HCT116 (cell line): ENCODE measurements around the gene SMYD3. TPM values are rescaled to one million over a fixed set of nuclear protein-coding genes. Genes with fewer than 3 reads are reported as not detected.

Experiments
- ATAC-seq: fragments of 200-7000 bp; cut with Tn5 transposase; 2 replicates; pipeline ENCODE4 v1.9.1; 2020; ENCODE audit warnings: mild to moderate bottlenecking, moderate library complexity
- BruUV-seq: library from RNA; stranded (reverse); fragments of 400-500 nt; replicated peaks from 2 replicates; lab custom pipeline; 2021; lab: Mats Ljungman, UMichigan
- CTCF ChIA-PET: fragments of 300-600 bp; sonication (Branson Sonifier 250); formaldehyde crosslinking; loops from one replicate; lab custom pipeline; 2021; ENCODE audit warnings: antibody characterized with exemption; lab: Charles Lee
- POLR2A ChIA-PET: fragments of 300-600, 350-600 bp; sonication (Branson Sonifier 250); formaldehyde crosslinking; loops from one replicate; lab custom pipeline; 2021; ENCODE audit warnings: antibody characterized with exemption; lab: Charles Lee
- RAD21 ChIA-PET, 2 experiments: fragments of 300-600 bp; sonication (Branson Sonifier 250); formaldehyde crosslinking; loops; one replicate each; lab custom pipeline; 2023; ENCODE audit warnings: low total read pairs in 2 of 2; ENCODE audit not compliant: uncharacterized antibody in 2 of 2, unreplicated experiment in 2 of 2, low non-redundant PET in 1 of 2; lab: Charles Lee
- DNase-seq: peaks from one replicate; pipeline ENCODE4 v3.0.0-alpha.2; 2010; ENCODE audit warnings: low read depth, low spot score
- H2AFZ ChIP-seq: fragments of 200-600 bp; shearing (Covaris generic), sonication (generic); 2 replicates; pipeline ENCODE4 v1.6.1; 2017; ENCODE audit warnings: low read depth, mixed run types, mixed read lengths, antibody characterized with exemption, low read length; ENCODE audit not compliant: poor library complexity, severe bottlenecking
- H3K27ac ChIP-seq: 2 replicates; pipeline ENCODE4 v1.5.1; 2012; ENCODE audit warnings: low read depth, low read length
- H3K27me3 ChIP-seq: fragments of 200-600 bp; sonication (generic); 2 replicates; pipeline ENCODE4 v1.6.1; 2016; ENCODE audit warnings: mixed run types, low read length, mixed read lengths; ENCODE audit not compliant: insufficient read depth
- H3K36me3 ChIP-seq, 2 experiments: fragments of 200-500 bp in 1 of 2; fragments of 200-600 bp in 1 of 2; sonication (Bioruptor generic) in 1 of 2; sonication (generic) in 1 of 2; 2 replicates each; pipeline versions ENCODE4 v1.5.1 to v1.6.1; 2014 to 2016; ENCODE audit warnings: low read length in 2 of 2, inconsistent platforms in 1 of 2, mixed read lengths in 1 of 2, mixed run types in 1 of 2; ENCODE audit not compliant: insufficient read depth in 2 of 2, control insufficient read depth in 1 of 2
- H3K4me1 ChIP-seq, 2 experiments: fragments of 200-600 bp in 1 of 2; sonication (generic) in 1 of 2; 2 replicates each; pipeline versions ENCODE4 v1.5.1 to v1.6.1; 2012 to 2017; ENCODE audit warnings: low read length in 2 of 2, inconsistent platforms in 1 of 2, mild to moderate bottlenecking in 1 of 2, mixed read lengths in 1 of 2, mixed run types in 1 of 2, moderate library complexity in 1 of 2; ENCODE audit not compliant: insufficient read depth in 2 of 2, control insufficient read depth in 1 of 2
- H3K4me2 ChIP-seq: fragments of 200-600 bp; sonication (generic); 2 replicates; pipeline ENCODE4 v1.6.1; 2017; ENCODE audit warnings: mixed run types, low read length, mixed read lengths
- H3K4me3 ChIP-seq, 2 experiments: fragments of 200-600 bp in 1 of 2; sonication (generic) in 1 of 2; replicated peaks in 1 of 2; 2 replicates each; pipeline ENCODE4 v1.5.1; 2011 to 2016; ENCODE audit warnings: low read length in 2 of 2, control low read depth in 1 of 2, low read depth in 1 of 2, mild to moderate bottlenecking in 1 of 2, mixed read lengths in 1 of 2, mixed run types in 1 of 2
- H3K79me2 ChIP-seq: fragments of 200-600 bp; sonication (generic); 2 replicates; pipeline ENCODE4 v1.6.1; 2017; ENCODE audit warnings: mild to moderate bottlenecking, mixed run types, low read length, moderate library complexity, mixed read lengths; ENCODE audit not compliant: insufficient read depth
- H3K9ac ChIP-seq: fragments of 200-600 bp; sonication (generic); 2 replicates; pipeline ENCODE4 v1.6.1; 2016; ENCODE audit warnings: low read length, mixed read lengths
- H3K9me2 ChIP-seq: fragments of 200-600 bp; sonication (generic), shearing (Covaris generic); 2 replicates; pipeline ENCODE4 v1.6.1; 2017; ENCODE audit warnings: mixed run types, mild to moderate bottlenecking, moderate library complexity; ENCODE audit not compliant: insufficient read depth
- H3K9me3 ChIP-seq, 2 experiments: fragments of 200-500 bp in 1 of 2; fragments of 200-600 bp in 1 of 2; sonication (Bioruptor generic) in 1 of 2; sonication (generic) in 1 of 2; 2 replicates each; pipeline ENCODE4 v1.6.1; 2014 to 2017; ENCODE audit warnings: low read length in 2 of 2, mixed read lengths in 2 of 2, inconsistent platforms in 1 of 2, low read depth in 1 of 2, mild to moderate bottlenecking in 1 of 2, mixed run types in 1 of 2, moderate library complexity in 1 of 2; ENCODE audit not compliant: control insufficient read depth in 1 of 2, insufficient read depth in 1 of 2
- H4K20me1 ChIP-seq: fragments of 200-600 bp; sonication (generic), shearing (Covaris generic); 2 replicates; pipeline ENCODE4 v1.6.1; 2017; ENCODE audit warnings: mixed run types, mild to moderate bottlenecking, moderate library complexity; ENCODE audit not compliant: insufficient read depth
- CBX3 ChIP-seq: IDR thresholded peaks from 2 replicates; pipeline ENCODE4 v1.6.1; 2012; ENCODE audit warnings: low read depth
- CEBPB ChIP-seq: IDR thresholded peaks from 2 replicates; pipeline ENCODE4 v1.6.1; 2012; ENCODE audit warnings: low read depth
- EGR1 ChIP-seq: IDR thresholded peaks from 2 replicates; pipeline ENCODE4 v1.6.1; 2012; ENCODE audit warnings: low read depth
- ELF1 ChIP-seq: IDR thresholded peaks from 2 replicates; pipeline ENCODE4 v1.6.1; 2012; ENCODE audit warnings: low read depth, borderline replicate concordance
- EZH2 ChIP-seq: fragments of 200-600 bp; sonication (generic); IDR thresholded peaks from 2 replicates; pipeline ENCODE4 v1.6.1; 2017; ENCODE audit warnings: antibody characterized with exemption, mixed run types
- FOSL1 ChIP-seq: IDR thresholded peaks from 2 replicates; pipeline ENCODE4 v1.6.1; 2012; ENCODE audit warnings: low read depth
- JUND ChIP-seq: IDR thresholded peaks from 2 replicates; pipeline ENCODE4 v1.6.1; 2012
- POLR2A ChIP-seq: IDR thresholded peaks from 2 replicates; pipeline ENCODE4 v1.7.0; 2011; ENCODE audit warnings: borderline replicate concordance; ENCODE audit not compliant: insufficient read depth, insufficient read length; ENCODE audit errors: extremely low read depth
- POLR2AphosphoS5 ChIP-seq: IDR thresholded peaks from 2 replicates; pipeline ENCODE4 v1.6.1; 2011; ENCODE audit warnings: mild to moderate bottlenecking, low read depth, low read length, moderate library complexity
- SIN3A ChIP-seq: IDR thresholded peaks from 2 replicates; pipeline ENCODE4 v1.6.1; 2012; ENCODE audit warnings: low read depth
- SP1 ChIP-seq: IDR thresholded peaks from 2 replicates; pipeline ENCODE4 v1.6.1; 2012; ENCODE audit warnings: low read depth
- YY1 ChIP-seq: IDR thresholded peaks from 2 replicates; pipeline ENCODE4 v1.6.1; 2011; ENCODE audit warnings: low read length, low read depth, moderate library complexity, mild to moderate bottlenecking; ENCODE audit not compliant: insufficient replicate concordance; ENCODE audit errors: extremely low read depth
- ZFX ChIP-seq: fragments of 450-650 bp; IDR thresholded peaks from 2 replicates; pipeline ENCODE4 v1.6.1; 2017
- ZNF274 ChIP-seq: fragments of 200-500 bp; sonication (Bioruptor generic); IDR thresholded peaks from 2 replicates; pipeline ENCODE4 v1.6.1; 2014; ENCODE audit warnings: mild to moderate bottlenecking, low read depth, low read length, inconsistent platforms
- intact Hi-C: fragments of 100-400 bp; cut with micrococcal nuclease; formaldehyde crosslinking; loops from 2 replicates; pipeline ENCODE4 v1.10.0; 2022
- total RNA-seq: library from RNA; stranded (reverse); gene quantifications from one replicate; pipeline ENCODE4 v1.2.1, GENCODE V29; 2021; ENCODE audit not compliant: unreplicated experiment
- TF ChIP-seq, protein P1 (sequence below), 3 experiments: fragments of 200-600 bp in 1 of 3; sonication (generic) in 1 of 3; IDR thresholded peaks in 2 of 3; conservative IDR thresholded peaks in 1 of 3; 2 replicates each; pipeline ENCODE4 v1.5.1; 2012 to 2017; ENCODE audit warnings: low read depth in 2 of 3, low read length in 2 of 3, antibody characterized with exemption in 1 of 3, borderline replicate concordance in 1 of 3, control low read depth in 1 of 3, mild to moderate bottlenecking in 1 of 3, mixed read lengths in 1 of 3, mixed run types in 1 of 3, moderate library complexity in 1 of 3; ENCODE audit not compliant: insufficient read depth in 1 of 3
- TF ChIP-seq, protein P2 (sequence below): IDR thresholded peaks from 2 replicates; pipeline ENCODE4 v1.6.1; 2012; ENCODE audit warnings: low read depth
- TF ChIP-seq, protein P3 (sequence below): IDR thresholded peaks from 2 replicates; pipeline ENCODE4 v1.6.1; 2012

Gene SMYD3
- total RNA-seq, 1 experiment from 2014 or later, result 33.6 TPM

DNA sequence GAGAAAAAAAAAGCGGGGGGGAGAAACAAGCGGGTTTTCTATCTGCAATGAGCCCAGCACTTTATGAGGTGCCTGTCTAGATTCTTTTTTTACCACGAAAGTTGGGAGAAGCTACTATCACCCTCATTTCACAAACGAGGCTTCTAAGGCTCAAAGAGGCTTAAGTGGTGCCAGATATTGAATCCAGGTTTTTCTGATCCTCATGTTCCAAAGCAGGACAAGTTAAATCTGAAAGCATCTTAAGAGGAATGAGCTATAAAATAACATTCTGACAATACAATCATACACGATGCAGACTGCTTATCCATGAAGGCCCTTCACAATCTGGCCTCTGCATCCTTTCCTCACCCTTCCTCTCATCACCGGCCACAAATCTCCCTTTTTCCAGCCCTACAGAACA, 549.1 kb downstream of the SMYD3 start:
- no peaks in the 10 kb centered on the region for H3K4me1 ChIP-seq
- H4K20me1 ChIP-seq, result no peaks in the 10 kb centered on the region
- no peak overlapping the region for H2AFZ ChIP-seq
- TF ChIP-seq SIN3A (no peak), ZFX (no peak), FOSL1 (no peak), CEBPB (no peak), EGR1 (no peak), POLR2A (no peak), ZNF274 (no peak), ELF1 (no peak), CBX3 (no peak), EZH2 (no peak), SP1 (no peak), JUND (no peak), POLR2AphosphoS5 (no peak), YY1 (no peak)
- TF ChIP-seq, protein P1, sequence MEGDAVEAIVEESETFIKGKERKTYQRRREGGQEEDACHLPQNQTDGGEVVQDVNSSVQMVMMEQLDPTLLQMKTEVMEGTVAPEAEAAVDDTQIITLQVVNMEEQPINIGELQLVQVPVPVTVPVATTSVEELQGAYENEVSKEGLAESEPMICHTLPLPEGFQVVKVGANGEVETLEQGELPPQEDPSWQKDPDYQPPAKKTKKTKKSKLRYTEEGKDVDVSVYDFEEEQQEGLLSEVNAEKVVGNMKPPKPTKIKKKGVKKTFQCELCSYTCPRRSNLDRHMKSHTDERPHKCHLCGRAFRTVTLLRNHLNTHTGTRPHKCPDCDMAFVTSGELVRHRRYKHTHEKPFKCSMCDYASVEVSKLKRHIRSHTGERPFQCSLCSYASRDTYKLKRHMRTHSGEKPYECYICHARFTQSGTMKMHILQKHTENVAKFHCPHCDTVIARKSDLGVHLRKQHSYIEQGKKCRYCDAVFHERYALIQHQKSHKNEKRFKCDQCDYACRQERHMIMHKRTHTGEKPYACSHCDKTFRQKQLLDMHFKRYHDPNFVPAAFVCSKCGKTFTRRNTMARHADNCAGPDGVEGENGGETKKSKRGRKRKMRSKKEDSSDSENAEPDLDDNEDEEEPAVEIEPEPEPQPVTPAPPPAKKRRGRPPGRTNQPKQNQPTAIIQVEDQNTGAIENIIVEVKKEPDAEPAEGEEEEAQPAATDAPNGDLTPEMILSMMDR (IDR thresholded peaks at IDR 0.05 in 2 of 3, conservative IDR thresholded peaks at IDR 0.05 in 1 of 3; ENCODE audit: borderline replicate concordance in 1 of 3, insufficient read depth in 1 of 3, low read depth in 2 of 3, low read length in 2 of 3), result no peak
- TF ChIP-seq, protein P2, sequence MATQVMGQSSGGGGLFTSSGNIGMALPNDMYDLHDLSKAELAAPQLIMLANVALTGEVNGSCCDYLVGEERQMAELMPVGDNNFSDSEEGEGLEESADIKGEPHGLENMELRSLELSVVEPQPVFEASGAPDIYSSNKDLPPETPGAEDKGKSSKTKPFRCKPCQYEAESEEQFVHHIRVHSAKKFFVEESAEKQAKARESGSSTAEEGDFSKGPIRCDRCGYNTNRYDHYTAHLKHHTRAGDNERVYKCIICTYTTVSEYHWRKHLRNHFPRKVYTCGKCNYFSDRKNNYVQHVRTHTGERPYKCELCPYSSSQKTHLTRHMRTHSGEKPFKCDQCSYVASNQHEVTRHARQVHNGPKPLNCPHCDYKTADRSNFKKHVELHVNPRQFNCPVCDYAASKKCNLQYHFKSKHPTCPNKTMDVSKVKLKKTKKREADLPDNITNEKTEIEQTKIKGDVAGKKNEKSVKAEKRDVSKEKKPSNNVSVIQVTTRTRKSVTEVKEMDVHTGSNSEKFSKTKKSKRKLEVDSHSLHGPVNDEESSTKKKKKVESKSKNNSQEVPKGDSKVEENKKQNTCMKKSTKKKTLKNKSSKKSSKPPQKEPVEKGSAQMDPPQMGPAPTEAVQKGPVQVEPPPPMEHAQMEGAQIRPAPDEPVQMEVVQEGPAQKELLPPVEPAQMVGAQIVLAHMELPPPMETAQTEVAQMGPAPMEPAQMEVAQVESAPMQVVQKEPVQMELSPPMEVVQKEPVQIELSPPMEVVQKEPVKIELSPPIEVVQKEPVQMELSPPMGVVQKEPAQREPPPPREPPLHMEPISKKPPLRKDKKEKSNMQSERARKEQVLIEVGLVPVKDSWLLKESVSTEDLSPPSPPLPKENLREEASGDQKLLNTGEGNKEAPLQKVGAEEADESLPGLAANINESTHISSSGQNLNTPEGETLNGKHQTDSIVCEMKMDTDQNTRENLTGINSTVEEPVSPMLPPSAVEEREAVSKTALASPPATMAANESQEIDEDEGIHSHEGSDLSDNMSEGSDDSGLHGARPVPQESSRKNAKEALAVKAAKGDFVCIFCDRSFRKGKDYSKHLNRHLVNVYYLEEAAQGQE, result no peak
- TF ChIP-seq, protein P3, sequence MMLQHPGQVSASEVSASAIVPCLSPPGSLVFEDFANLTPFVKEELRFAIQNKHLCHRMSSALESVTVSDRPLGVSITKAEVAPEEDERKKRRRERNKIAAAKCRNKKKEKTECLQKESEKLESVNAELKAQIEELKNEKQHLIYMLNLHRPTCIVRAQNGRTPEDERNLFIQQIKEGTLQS, result no peak
- BruUV-seq, result no TSS peak
- H3K27me3 ChIP-seq, result peaks cover 4% of the 10 kb centered on the region; the same call in 1 of the 2 replicates
- H3K9ac ChIP-seq, result no peak overlapping the region
- RAD21 ChIA-PET, result no interaction called here
- H3K4me2 ChIP-seq, result no peak overlapping the region
- intact Hi-C loops, result no loop called here
- no peaks in the 10 kb centered on the region for H3K36me3 ChIP-seq
- H3K9me2 ChIP-seq, result no peaks in the 10 kb centered on the region
- CTCF ChIA-PET, result no interaction called here
- H3K4me3 ChIP-seq, result no peak overlapping the region
- DNase-seq, result no peak
- ATAC-seq, result no peak
- H3K9me3 ChIP-seq, result no peaks in the 10 kb centered on the region
- POLR2A ChIA-PET, result no interaction called here
- no peaks in the 10 kb centered on the region for H3K79me2 ChIP-seq
- no peak overlapping the region for H3K27ac ChIP-seq
